Measurements from ENCODE around the gene ZP2.
"Not testable (repeated sequence)": the region's sequence is repeated elsewhere in the genome, so short reads cannot be mapped to it uniquely, and the experiment has no call there.

Gene ZP2

GRCh38 chr16:21211486-21211885, at the start of gene ZP2:
Gene ZP2, minus strand, starts transcription at chr16:21211574. Its CDS starts 27 bp downstream, at chr16:21211547.
- Mint-ChIP-seq H3K27ac (no peak within 1 kb of the TSS), H3K9me3 (no peaks in the 10 kb centered on the region), H3K36me3 (no peaks in the 10 kb centered on the region), H3K27me3 (peaks cover 25% of the 10 kb centered on the region), H3K4me3 (no peak within 1 kb of the TSS), H3K4me1 (no peaks in the 10 kb centered on the region)
- CTCF ChIA-PET = no interaction called here
- no peak for DNase-seq

DNA sequence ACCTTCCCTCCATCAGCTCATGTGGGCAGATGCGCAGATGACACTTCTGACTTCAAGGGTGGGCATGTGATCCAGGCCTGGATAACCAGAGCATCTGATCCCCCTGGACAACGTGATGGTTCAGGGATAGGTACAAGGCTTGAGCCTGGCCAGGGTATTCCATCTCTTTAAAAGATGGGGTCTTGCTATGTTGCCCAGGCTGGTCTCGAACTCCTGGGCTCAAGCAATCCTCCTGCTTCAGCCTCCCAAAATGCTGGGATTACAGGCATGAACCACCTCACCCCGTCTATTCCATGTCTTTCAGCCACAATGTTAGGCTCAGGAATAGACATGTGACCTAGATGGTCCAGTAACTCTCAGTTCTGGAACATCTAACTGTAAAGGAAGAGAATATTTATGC, 45.9 kb upstream of the ZP2 start:
- Mint-ChIP-seq H3K4me1 (no peaks in the 10 kb centered on the region), H3K9me3 (no peaks in the 10 kb centered on the region), H3K36me3 (no peaks in the 10 kb centered on the region), H3K4me3 (no peak overlapping the region), H3K27me3 (peaks cover 1% of the 10 kb centered on the region), H3K27ac (no peak overlapping the region)
- DNase-seq = no peak
- CTCF ChIA-PET = no interaction called here

- no peak for DNase-seq
- Mint-ChIP-seq H3K9me3 (no peaks in the 10 kb centered on the region), H3K36me3 (no peaks in the 10 kb centered on the region), H3K4me3 (no peak overlapping the region), H3K4me1 (no peaks in the 10 kb centered on the region), H3K27ac (no peak overlapping the region), H3K27me3 (peaks cover 5% of the 10 kb centered on the region)
- CTCF ChIA-PET = no interaction called here
Observed at GRCh38 chr16:21256636-21257035, 45.3 kb upstream of the ZP2 start.

GRCh38 chr16:21253470-21253869, 42.1 kb upstream of the ZP2 start:
- DNase-seq = no peak
- CTCF ChIA-PET = interaction anchor here (0.6 kb wide), 1 partner anchor 1083 kb away, joined by 3 read pairs; no protein-coding TSS in a partner anchor
- H3K27ac Mint-ChIP-seq = no peak overlapping the region
- H3K27me3 Mint-ChIP-seq = peaks cover 22% of the 10 kb centered on the region
- no peak overlapping the region for H3K4me3 Mint-ChIP-seq
- no peaks in the 10 kb centered on the region for H3K36me3 Mint-ChIP-seq
- H3K4me1 Mint-ChIP-seq = no peaks in the 10 kb centered on the region
- no peaks in the 10 kb centered on the region for H3K9me3 Mint-ChIP-seq

GRCh38 chr16:21250072-21250923, 38.9 kb upstream of the ZP2 start:
- H3K27me3 Mint-ChIP-seq = peaks cover 35% of the 10 kb centered on the region
- H3K36me3 Mint-ChIP-seq = no peaks in the 10 kb centered on the region
- H3K9me3 Mint-ChIP-seq = no peaks in the 10 kb centered on the region
- DNase-seq = no peak
- H3K4me3 Mint-ChIP-seq = no peak overlapping the region
- no peaks in the 10 kb centered on the region for H3K4me1 Mint-ChIP-seq
- CTCF ChIA-PET = no interaction called here
- no peak overlapping the region for H3K27ac Mint-ChIP-seq

- H3K27ac Mint-ChIP-seq, DNase-seq, H3K9me3 Mint-ChIP-seq, H3K36me3 Mint-ChIP-seq, CTCF ChIA-PET, H3K4me1 Mint-ChIP-seq, H3K4me3 Mint-ChIP-seq: not testable (repeated sequence)
- H3K27me3 Mint-ChIP-seq = peaks cover 53% of the 10 kb centered on the region
Observed at GRCh38 chr16:21248179-21248578, 36.8 kb upstream of the ZP2 start.

- H3K4me1 Mint-ChIP-seq = no peaks in the 10 kb centered on the region
- H3K36me3 Mint-ChIP-seq = no peaks in the 10 kb centered on the region
- no peak overlapping the region for H3K27ac Mint-ChIP-seq
- CTCF ChIA-PET = no interaction called here
- no peaks in the 10 kb centered on the region for H3K9me3 Mint-ChIP-seq
- no peak for DNase-seq
- H3K27me3 Mint-ChIP-seq = peaks cover 39% of the 10 kb centered on the region
- no peak overlapping the region for H3K4me3 Mint-ChIP-seq
Observed at GRCh38 chr16:21244518-21245215, 33.3 kb upstream of the ZP2 start.

DNA sequence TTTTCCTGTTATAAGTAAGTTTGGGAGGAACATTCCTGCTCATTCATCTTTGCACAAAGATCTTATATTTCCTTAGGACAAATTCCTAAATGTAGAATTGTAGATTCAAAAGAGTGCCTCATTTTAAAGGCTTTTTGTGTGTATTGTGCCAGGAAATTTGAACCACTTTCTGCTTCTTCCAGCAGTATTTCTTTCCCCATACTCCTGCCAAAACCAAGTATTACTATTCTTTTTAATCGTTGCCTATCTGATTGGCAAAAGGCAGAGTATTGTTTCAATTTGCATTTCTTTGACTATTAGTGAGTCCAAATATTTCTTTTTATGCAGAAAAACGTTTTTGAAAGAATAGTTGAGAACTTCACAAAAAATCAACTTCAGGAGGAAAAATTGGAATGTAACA, 31.4 kb upstream of the ZP2 start:
- no peak for DNase-seq
- no peak overlapping the region for H3K4me3 Mint-ChIP-seq
- no peak overlapping the region for H3K27ac Mint-ChIP-seq
- CTCF ChIA-PET = no interaction called here
- no peaks in the 10 kb centered on the region for H3K36me3 Mint-ChIP-seq
- H3K9me3 Mint-ChIP-seq = no peaks in the 10 kb centered on the region
- H3K27me3 Mint-ChIP-seq = peaks cover 29% of the 10 kb centered on the region
- no peaks in the 10 kb centered on the region for H3K4me1 Mint-ChIP-seq

DNA sequence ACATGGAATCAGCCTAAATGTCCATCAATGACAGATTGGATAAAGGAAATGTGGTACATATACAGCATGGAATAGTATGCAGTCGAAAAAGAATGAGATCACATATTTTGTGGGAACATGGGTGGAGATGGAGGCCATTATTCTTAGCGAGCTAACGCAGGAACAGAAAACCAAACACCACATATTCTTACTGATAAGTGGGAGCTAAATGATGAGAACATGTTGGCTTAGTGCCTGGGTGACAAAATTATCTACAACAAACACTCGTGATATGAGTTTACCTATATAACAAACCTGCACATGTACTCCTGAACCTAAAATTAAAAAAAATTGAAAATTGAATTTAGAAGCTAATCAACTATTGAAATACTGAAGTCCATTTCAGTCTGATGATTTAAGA, 28.3 kb upstream of the ZP2 start:
- Mint-ChIP-seq H3K4me3 (no peak overlapping the region), H3K27ac (no peak overlapping the region), H3K9me3 (no peaks in the 10 kb centered on the region), H3K27me3 (peaks cover 28% of the 10 kb centered on the region), H3K4me1 (no peaks in the 10 kb centered on the region), H3K36me3 (no peaks in the 10 kb centered on the region)
- no peak for DNase-seq
- CTCF ChIA-PET = no interaction called here

DNA sequence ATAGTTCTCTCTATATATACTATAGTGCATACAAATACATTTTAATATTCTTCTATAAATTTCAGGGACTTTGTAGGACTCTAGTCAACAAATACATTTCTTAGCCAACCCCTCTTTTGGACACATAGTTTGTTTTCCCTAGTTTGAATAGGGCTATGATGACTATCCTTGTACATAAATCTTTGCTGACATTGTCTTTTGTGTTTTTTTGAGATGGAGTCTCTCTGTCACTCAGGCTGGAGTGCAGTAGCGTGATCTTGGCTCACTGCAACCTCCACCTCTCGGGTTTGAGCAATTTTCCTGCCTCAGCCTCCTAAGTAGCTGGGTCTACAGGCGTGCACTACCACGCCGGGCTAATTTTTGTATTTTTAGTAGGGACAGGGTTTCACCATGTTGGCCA, 25.5 kb upstream of the ZP2 start:
- Mint-ChIP-seq H3K27ac (no peak overlapping the region), H3K27me3 (peaks cover 21% of the 10 kb centered on the region), H3K9me3 (no peaks in the 10 kb centered on the region), H3K4me3 (no peak overlapping the region), H3K4me1 (no peaks in the 10 kb centered on the region), H3K36me3 (no peaks in the 10 kb centered on the region)
- DNase-seq = no peak
- CTCF ChIA-PET = no interaction called here

GRCh38 chr16:21235199-21235585, 23.8 kb upstream of the ZP2 start:
- no peaks in the 10 kb centered on the region for H3K4me1 Mint-ChIP-seq
- CTCF ChIA-PET = no interaction called here
- no peak overlapping the region for H3K27ac Mint-ChIP-seq
- H3K27me3 Mint-ChIP-seq = peaks cover 27% of the 10 kb centered on the region
- H3K4me3 Mint-ChIP-seq = no peak overlapping the region
- DNase-seq = no peak
- no peaks in the 10 kb centered on the region for H3K9me3 Mint-ChIP-seq
- H3K36me3 Mint-ChIP-seq = no peaks in the 10 kb centered on the region

GRCh38 chr16:21233521-21234150, 22.3 kb upstream of the ZP2 start, which contains the start of gene ANKS4B:
Gene ANKS4B, plus strand, starts transcription at chr16:21233699. Its CDS starts 39 bp downstream, at chr16:21233738.
- Mint-ChIP-seq H3K9me3 (no peaks in the 10 kb centered on the region), H3K27ac (no peak within 1 kb of the TSS), H3K27me3 (peaks cover 32% of the 10 kb centered on the region), H3K36me3 (no peaks in the 10 kb centered on the region), H3K4me1 (no peaks in the 10 kb centered on the region), H3K4me3 (no peak within 1 kb of the TSS)
- CTCF ChIA-PET = interaction anchor here (0.6 kb wide), 1 partner anchor 1452 kb away, joined by 3 read pairs; no protein-coding TSS in a partner anchor
- no peak for DNase-seq

DNA sequence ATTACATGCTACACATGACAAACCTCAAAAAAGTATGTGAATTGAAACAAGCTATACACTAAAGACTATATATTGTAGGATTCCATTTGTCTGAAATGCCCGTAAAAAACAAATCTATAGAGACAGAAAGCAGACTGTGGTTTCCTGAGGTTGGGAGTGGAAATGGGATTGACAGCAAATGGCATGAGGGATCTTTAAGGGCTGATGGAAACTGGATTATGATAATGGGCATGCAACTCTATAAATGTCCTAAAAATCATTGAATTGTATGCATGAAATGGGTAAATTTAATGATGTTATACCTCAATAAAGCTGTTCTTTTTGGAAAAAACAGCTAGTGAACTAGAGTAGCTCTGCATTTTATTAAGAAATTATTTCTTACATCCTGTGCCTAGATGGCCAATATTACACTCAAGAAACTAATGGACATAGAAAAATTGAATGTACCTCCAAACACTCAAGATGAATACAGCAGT, 21.7 kb upstream of the ZP2 start:
- H3K4me1 Mint-ChIP-seq = no peaks in the 10 kb centered on the region
- CTCF ChIA-PET = interaction anchor here (0.6 kb wide), 1 partner anchor 1453 kb away, joined by 3 read pairs; no protein-coding TSS in a partner anchor
- H3K27ac Mint-ChIP-seq = no peak overlapping the region
- peaks cover 38% of the 10 kb centered on the region for H3K27me3 Mint-ChIP-seq
- DNase-seq = no peak
- no peaks in the 10 kb centered on the region for H3K36me3 Mint-ChIP-seq
- no peaks in the 10 kb centered on the region for H3K9me3 Mint-ChIP-seq
- H3K4me3 Mint-ChIP-seq = no peak overlapping the region

- CTCF ChIA-PET = interaction anchor here (0.7 kb wide), 1 partner anchor 9 kb away, joined by 3 read pairs; no protein-coding TSS in a partner anchor
Observed at GRCh38 chr16:21228361-21228872, 17.0 kb upstream of the ZP2 start.

More at GRCh38 chr16:21228361-21228872, 17.0 kb upstream of the ZP2 start:
- peaks cover 21% of the 10 kb centered on the region for H3K4me1 Mint-ChIP-seq
- H3K9me3 Mint-ChIP-seq = no peaks in the 10 kb centered on the region
- no peak overlapping the region for H3K4me3 Mint-ChIP-seq
- H3K27ac Mint-ChIP-seq = no peak overlapping the region
- H3K36me3 Mint-ChIP-seq = no peaks in the 10 kb centered on the region
- peaks cover 26% of the 10 kb centered on the region for H3K27me3 Mint-ChIP-seq
- DNase-seq = no peak
